Thymus (tissue), 2 donors: Measurements from ENCODE around the gene IGFBP7. TPM values are rescaled to one million over a fixed set of nuclear protein-coding genes. Genes with fewer than 3 reads are reported as not detected.

Experiments used
- polyA plus RNA-seq: library from polyadenylated mRNA; stranded (reverse); fragments of 200-250 nt; gene quantifications from one replicate; pipeline ENCODE4 v1.2.3, GENCODE V29; 2013
- total RNA-seq: library from RNA; stranded (reverse); fragments of 120-200 nt; gene quantifications from one replicate; pipeline ENCODE4 v1.2.4, GENCODE V29; 2013
- donor health status: healthy.

IGFBP7 gene
- total and polyA plus RNA-seq, 2 donors, result 54.1 to 301 TPM

Other genes with a start within 250 kb of the IGFBP7 start
- 41.3 TPM for gene REST, start 202.5 kb downstream of the IGFBP7 start, total RNA-seq
- 12.4 TPM for gene REST, start 202.5 kb downstream of the IGFBP7 start, polyA plus RNA-seq
- 15.3 TPM for gene NOA1, start 132.8 kb downstream of the IGFBP7 start, total RNA-seq
- 10.7 TPM for gene NOA1, start 132.8 kb downstream of the IGFBP7 start, polyA plus RNA-seq
- 120 TPM for gene POLR2B, start 131.5 kb downstream of the IGFBP7 start, total RNA-seq
- 59.5 TPM for gene POLR2B, start 131.5 kb downstream of the IGFBP7 start, polyA plus RNA-seq